Vagina (tissue), 2 donors: ENCODE data around the gene USP6NL.

Experiments
- CTCF ChIP-seq, 3 experiments: fragments of 450-650 bp in 2 of 3; fragments of 200-600 bp in 1 of 3; sonication (generic) in 1 of 3; IDR thresholded peaks; one replicate each; pipeline ENCODE4 v1.5.1; 2017 to 2019; ENCODE audit warnings: antibody characterized with exemption in 3 of 3, mild to moderate bottlenecking in 2 of 3, moderate library complexity in 2 of 3
- POLR2A ChIP-seq, 2 donors: fragments of 450-650 bp; IDR thresholded peaks; one replicate each; pipeline ENCODE4 v1.6.1; 2017; ENCODE audit warnings: antibody characterized with exemption in 2 of 2, mild to moderate bottlenecking in 2 of 2, moderate library complexity in 2 of 2

GRCh38 chr10:11642566-11642965, 31.1 kb upstream of the USP6NL start:
- TF ChIP-seq CTCF (IDR thresholded peaks at IDR 0.05) (no peak), POLR2A (IDR thresholded peaks at IDR 0.05) (no peak)
